ENCODE data around the gene REG3A.

- TF ChIP-seq CTCF (IDR thresholded peaks at IDR 0.05 in 8 of 11, conservative IDR thresholded peaks at IDR 0.05 in 3 of 11) (no peak), POLR2A (IDR thresholded peaks at IDR 0.05) (no peak), POLR2AphosphoS5 (IDR thresholded peaks at IDR 0.05) (no peak)
Measured at GRCh38 chr2:79171348-79171958, 11.9 kb upstream of the REG3A start.

Measured in spleen (tissue), 7 donors.